ENCODE data around the gene CDC20.

CDC20 gene

GRCh38 chr1:43405219-43405875 is 46.6 kb downstream of the CDC20 start:
- no peaks in the 10 kb centered on the region for H3K4me1 ChIP-seq (ENCODE audit: insufficient read depth, low read length)
- no peaks in the 10 kb centered on the region for H3K27me3 ChIP-seq (ENCODE audit: insufficient read depth, low read length)
- no peak overlapping the region for H3K9ac ChIP-seq (ENCODE audit: low read depth, low read length)
- H3K36me3 ChIP-seq (ENCODE audit: insufficient read depth, low read length): peaks cover 45% of the 10 kb centered on the region
- no peak overlapping the region for H3K27ac ChIP-seq (ENCODE audit: low read depth, low read length)
- 93% methylated on average over 6 of the region's 6 CpGs for WGBS
- no peak overlapping the region for H3K4me3 ChIP-seq (ENCODE audit: low read length)
- no peaks in the 10 kb centered on the region for H3K9me3 ChIP-seq (ENCODE audit: insufficient read depth, low read depth, low read length)

DNA sequence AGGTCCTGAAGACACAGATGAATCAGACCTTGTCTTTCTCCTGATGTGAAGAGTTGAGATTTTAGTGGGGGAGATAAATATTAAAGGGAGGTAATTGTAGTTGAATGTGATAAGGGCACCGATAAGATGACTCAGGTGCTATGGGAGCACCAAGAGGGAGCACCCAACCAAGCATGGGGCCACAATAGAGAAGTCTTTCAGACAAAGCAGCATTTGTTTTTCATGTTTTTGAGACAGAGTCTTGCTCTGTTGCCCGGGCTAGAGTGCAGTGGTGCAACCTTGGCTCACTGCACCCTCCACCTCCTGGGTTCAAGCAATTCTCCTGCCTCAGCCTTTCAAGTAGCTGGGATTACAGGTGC is 47.1 kb downstream of the CDC20 start:
- Histone ChIP-seq H3K9me3 (ENCODE audit: insufficient read depth, low read depth, low read length) (no peaks in the 10 kb centered on the region), H3K9ac (ENCODE audit: low read depth, low read length) (no peak overlapping the region), H3K27me3 (ENCODE audit: insufficient read depth, low read length) (no peaks in the 10 kb centered on the region), H3K36me3 (ENCODE audit: insufficient read depth, low read length) (peaks cover 45% of the 10 kb centered on the region), H3K27ac (ENCODE audit: low read depth, low read length) (no peak overlapping the region), H3K4me1 (ENCODE audit: insufficient read depth, low read length) (no peaks in the 10 kb centered on the region), H3K4me3 (ENCODE audit: low read length) (no peak overlapping the region)
- whole genome bisulfite sequencing: 94% methylated on average over 2 of the region's 2 CpGs

- 96% methylated on average over 3 of the region's 3 CpGs for WGBS
- Histone ChIP-seq H3K9ac (ENCODE audit: low read depth, low read length) (no peak overlapping the region), H3K36me3 (ENCODE audit: insufficient read depth, low read length) (peaks cover 25% of the 10 kb centered on the region)
Observed at GRCh38 chr1:43410571-43410970, 51.8 kb downstream of the CDC20 start.

More at GRCh38 chr1:43410571-43410970, 51.8 kb downstream of the CDC20 start:
- Histone ChIP-seq H3K4me1 (ENCODE audit: insufficient read depth, low read length) (no peaks in the 10 kb centered on the region), H3K27me3 (ENCODE audit: insufficient read depth, low read length) (no peaks in the 10 kb centered on the region), H3K27ac (ENCODE audit: low read depth, low read length) (no peak overlapping the region), H3K9me3 (ENCODE audit: insufficient read depth, low read depth, low read length) (no peaks in the 10 kb centered on the region), H3K4me3 (ENCODE audit: low read length) (no peak overlapping the region)
